ENCODE results near the gene RALGAPB.

Gene RALGAPB

DNA sequence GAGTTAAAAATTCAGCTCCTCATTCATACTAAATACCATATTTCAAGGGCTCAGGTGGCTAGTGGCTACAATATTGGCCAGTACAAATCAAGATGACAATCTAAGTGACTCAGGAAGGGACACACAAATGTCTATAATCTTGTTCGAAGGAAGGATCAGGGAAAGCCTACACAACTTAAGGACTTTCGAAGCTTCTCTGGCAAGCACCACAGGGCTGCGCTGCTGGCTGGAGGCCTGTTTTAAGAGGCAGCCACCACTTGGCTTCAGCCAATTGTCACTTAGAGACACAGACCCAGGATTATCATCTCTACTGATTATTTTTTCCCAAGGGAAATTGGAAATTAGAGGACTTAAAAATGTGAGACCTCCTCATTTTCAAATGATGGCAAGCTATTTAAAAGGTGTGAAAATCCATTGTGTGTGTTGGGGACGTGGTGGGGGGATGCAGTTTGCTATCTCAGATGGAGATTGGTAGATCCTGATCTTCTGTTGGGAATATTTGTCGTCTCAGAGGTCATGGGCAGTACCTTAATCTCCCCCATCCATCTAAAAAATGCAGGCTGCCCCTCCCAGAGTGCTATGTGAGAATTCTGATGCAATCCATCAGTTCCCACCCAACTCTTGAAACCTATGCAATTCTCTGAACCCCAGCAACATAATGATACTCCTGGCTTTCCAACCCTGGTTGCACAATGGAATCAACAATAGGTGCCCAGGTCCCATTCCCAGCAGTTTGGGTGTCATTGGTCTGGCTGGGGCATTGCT lies 140.3 kb downstream of the RALGAPB start:
- no peak for DNase-seq (ENCODE audit: low spot score)

DNA sequence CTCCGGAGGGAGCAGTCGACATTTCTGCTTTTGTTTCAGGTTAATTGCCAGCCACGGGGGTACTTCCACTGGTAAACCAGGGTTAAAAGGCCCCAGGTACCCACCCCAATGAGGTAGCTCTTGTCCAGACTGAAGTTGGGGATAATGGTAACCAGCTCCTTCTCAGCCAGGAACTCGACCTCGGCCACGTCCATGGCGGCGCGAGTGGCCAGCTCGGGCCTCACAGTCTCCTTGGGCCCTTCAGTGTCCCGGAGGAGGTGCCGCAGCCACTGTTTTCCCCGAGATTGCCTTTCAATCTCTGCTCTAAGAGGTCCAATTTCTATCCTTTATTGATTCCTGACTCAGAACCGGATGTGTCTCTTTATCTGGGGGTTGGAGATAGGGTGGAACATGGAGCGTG lies 142.6 kb downstream of the RALGAPB start:
- DNase-seq (ENCODE audit: low spot score) = no peak

DNA sequence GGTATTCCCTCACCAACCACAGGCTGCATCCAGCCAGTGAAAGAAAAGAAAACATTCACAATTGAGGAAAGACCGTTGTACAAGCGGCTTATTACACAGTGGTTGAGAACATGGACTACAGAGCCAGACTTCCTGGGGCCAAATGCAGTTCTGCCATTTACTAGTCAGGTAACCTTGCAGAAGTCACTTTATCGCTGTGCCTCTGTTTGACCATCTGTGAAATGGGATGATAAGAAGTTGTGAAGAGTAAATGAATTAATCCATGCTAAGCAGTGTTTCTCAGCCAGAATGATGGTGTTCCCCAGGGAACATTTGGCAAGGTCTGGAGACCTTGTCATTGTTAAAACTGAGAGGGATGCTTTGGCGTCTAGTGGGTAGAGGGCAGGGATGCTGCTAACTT lies 143.8 kb downstream of the RALGAPB start:
- DNase-seq (ENCODE audit: low spot score) = no peak

DNA sequence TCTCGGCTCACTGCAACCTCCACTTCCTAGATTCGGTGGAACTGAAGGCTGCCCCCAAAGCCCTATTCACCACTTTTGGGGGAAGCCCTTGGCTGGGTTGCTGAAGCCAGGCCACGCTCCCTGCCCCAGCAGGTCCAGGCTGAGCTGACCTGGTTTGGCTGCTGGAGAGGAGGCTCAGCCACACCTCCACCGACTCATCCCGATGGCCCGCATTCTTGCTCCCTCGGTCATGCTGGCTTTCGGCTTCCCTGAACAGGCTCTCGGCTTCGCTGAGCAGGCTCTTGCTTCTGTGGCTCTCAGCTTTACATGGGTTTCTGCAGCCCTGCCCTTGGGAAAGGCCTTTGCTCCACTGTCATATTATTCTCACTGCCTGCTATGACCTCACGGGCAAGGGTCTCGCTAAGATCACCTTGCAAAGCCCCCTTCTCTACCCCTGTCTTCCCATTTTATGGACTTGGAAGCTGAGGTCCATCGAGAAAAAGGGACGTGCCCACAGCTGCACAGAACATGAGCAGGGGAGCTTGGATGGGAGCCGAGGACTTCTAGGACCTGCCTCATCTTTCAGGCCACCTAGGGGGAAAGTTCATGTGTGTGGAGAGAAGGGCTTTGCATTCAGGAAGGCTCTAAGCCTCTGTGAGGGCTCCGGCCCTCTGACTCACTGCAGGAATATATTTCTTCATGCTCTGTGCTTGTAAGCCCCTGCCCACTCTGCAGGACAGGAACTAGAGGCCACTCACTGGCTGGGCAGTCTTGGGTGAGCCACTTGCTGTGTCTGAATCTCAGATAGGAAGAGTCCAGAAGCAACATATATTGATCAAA lies 144.6 kb downstream of the RALGAPB start:
- DNase-seq (ENCODE audit: low spot score) = peak; percentile 25

DNA sequence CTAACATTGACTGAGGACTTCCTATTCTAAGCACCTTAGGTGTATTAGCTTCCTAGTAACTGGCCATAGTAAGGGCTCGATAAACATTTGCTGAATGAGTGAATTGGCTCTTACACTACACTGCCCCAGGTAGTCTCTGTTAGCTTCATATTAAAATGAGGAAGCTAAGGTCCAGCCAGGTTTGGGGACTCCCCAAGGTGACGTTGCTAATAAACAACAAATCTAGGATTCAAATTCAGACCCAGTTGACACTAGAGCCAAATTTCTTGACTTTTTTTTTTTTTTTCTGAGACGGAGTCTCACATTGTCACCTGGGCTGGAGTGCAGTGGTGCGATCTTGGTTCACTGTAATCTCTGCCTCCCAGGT lies 145.2 kb downstream of the RALGAPB start:
- DNase-seq (ENCODE audit: low spot score) = no peak

DNA sequence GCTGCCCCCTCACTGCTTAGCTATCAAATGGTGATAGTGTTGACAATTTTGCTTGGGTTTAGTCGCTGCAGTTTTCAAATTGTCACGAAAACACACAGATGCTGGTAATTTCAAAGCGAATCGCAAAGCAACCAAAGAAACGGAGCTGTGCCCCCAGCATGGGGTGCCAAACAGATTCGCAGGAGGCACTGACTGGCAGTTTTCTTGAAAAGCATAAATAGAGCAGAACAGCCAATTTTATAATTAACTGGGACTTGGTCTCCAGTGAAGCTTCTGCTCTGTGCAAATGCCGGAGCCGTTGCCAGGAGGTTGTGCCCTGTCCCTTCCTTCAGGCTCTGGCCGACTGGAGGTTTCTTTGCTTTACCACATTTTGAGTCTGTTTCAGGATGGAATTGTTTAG lies 147.8 kb downstream of the RALGAPB start:
- no peak for DNase-seq (ENCODE audit: low spot score)

DNA sequence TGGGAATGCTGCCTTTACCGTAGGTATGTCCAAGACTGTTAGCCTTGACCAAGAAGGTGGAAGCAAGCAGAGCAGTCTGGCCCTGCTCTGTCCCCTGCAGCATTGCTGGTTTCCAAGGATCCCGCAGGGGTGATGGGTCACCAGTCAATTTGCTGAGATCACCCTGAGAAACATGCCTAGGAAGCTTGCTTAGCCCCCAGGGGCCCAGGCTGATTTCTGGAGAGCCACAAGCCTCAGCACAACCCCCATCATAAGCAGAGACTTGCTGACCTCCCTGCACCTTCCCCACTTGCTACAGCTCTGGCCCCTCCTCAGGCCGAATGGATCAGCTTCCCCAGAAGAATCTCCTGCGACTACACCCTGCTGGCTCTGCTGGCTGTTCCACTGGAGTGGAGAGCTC lies 150.4 kb downstream of the RALGAPB start:
- DNase-seq (ENCODE audit: low spot score) = no peak

DNA sequence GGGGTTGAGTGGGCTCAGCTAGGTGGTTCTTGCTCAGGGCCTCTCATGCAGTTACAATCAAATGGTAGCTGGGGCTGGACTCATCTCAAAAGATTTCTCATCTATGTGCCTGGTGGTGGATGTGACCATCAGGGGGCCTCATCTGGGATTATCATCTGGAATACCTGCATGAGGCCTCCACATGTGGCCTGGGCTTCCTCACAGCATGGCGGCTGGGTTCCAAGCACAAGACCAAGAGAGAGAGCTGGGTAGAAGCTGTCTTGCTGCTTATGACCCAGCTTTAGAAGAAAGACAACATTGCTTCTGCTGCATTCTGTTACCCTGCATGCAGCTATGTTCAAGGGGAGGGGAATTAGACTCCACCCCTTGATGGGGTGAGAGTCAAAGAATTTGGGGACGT lies 151.4 kb downstream of the RALGAPB start:
- no peak for DNase-seq (ENCODE audit: low spot score)

DNA sequence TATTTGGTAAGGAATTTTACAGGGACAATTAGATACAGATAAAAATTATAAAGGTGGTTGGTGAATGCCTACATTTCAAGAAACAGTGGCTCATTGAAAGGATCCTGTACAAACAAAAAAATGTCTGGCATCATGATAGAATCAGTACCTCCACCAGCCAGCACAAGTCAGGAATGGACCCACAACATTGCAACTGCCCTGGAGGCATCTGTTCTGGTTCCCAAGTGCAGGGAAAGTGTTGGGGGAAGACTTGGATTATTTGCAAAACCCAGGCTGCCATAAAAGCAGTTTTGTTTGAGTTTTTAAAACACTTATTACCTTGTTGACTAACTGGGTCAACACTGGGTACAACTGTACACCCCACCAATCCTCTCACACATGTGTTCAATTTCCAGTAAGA lies 153.3 kb downstream of the RALGAPB start:
- no peak for DNase-seq (ENCODE audit: low spot score)

DNA sequence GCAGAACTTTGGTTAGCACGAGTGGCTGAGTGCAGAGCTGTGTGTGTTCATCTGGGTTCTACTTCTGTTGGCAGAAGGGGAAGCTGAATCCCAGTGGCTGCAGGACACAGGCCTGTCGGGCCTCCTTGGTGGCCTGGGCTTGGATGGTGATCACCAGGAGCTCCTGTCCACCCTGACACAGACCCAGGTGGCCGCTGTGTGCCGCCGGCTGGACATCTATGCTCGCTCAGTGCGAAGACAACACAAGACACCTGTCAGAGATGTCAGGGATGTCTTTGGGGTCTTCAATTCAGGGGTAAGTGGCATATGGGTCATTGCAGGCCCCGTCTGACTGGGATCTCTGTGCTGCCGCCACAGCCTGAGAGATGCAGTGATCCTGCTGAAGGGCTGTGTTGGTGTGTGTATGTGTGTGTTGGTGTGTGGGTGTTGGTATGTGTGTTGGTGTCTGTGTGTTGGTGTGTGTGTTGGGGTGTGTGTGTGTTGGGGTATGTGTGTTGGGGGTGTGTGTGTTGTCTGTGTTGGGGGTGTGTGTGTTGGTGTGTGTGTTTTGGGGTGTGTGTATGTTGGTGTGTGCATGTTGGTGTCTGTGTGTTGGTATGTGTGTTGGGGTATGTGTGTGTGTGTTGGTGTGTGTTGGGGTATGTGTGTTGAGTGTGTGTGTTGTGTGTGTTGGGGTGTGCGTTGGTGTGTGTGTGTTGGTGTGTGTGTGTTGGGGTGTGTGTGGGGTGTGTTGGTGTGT lies 154.4 kb downstream of the RALGAPB start:
- DNase-seq (ENCODE audit: low spot score) = no peak

Measured in AG08395 (cell line).